ENCODE measurements around the gene CYSTM1. TPM values are rescaled to one million over a fixed set of nuclear protein-coding genes. Genes with fewer than 3 reads are reported as not detected.

Gene CYSTM1
- polyA plus RNA-seq, 1 donor from 2014 or later: 6.6 TPM

- H4K20me1 ChIP-seq (ENCODE audit: insufficient read depth): no peaks in the 10 kb centered on the region
- no peak overlapping the region for H3K9ac ChIP-seq (ENCODE audit: low read length)
- no peaks in the 10 kb centered on the region for H3K36me3 ChIP-seq (ENCODE audit: insufficient read depth, low read length)
- no peaks in the 10 kb centered on the region for H3K27me3 ChIP-seq (ENCODE audit: insufficient read depth, low read depth, low read length)
- H3K27ac ChIP-seq (ENCODE audit: low read length): no peak overlapping the region
- no peak overlapping the region for H3K4me2 ChIP-seq (ENCODE audit: low read length)
- H3K4me3 ChIP-seq (ENCODE audit: low read length): no peak overlapping the region
- TF ChIP-seq CTCF (IDR thresholded peaks at IDR 0.05; ENCODE audit: poor library complexity, severe bottlenecking) (no peak), POLR2AphosphoS5 (IDR thresholded peaks at IDR 0.05) (no peak), EZH2 (IDR thresholded peaks at IDR 0.05; ENCODE audit: borderline replicate concordance, insufficient read depth, low read length, poor library complexity, severe bottlenecking) (no peak), REST (IDR thresholded peaks at IDR 0.05; ENCODE audit: borderline replicate concordance) (no peak), EP300 (conservative IDR thresholded peaks at IDR 0.05; ENCODE audit: poor library complexity, severe bottlenecking) (no peak), SMC3 (conservative IDR thresholded peaks at IDR 0.05; ENCODE audit: poor library complexity) (no peak), RAD21 (conservative IDR thresholded peaks at IDR 0.05) (no peak), TAF1 (IDR thresholded peaks at IDR 0.05; ENCODE audit: low read depth) (no peak), MXI1 (conservative IDR thresholded peaks at IDR 0.05; ENCODE audit: poor library complexity, severe bottlenecking) (no peak)
- no peak overlapping the region for H2AFZ ChIP-seq (ENCODE audit: low read depth, low read length)
- H3K9me2 ChIP-seq (ENCODE audit: insufficient read depth, low read length): no peaks in the 10 kb centered on the region
- no peaks in the 10 kb centered on the region for H3K79me2 ChIP-seq (replicated peaks; ENCODE audit: insufficient read depth, low read length)
- no peaks in the 10 kb centered on the region for H3F3A ChIP-seq (ENCODE audit: insufficient read depth, low read length, poor library complexity, severe bottlenecking)
- no peaks in the 10 kb centered on the region for H3K9me3 ChIP-seq (ENCODE audit: low read length)
These were observed 44.3 kb downstream of the CYSTM1 start for GRCh38 chr5:140219068-140219991.

GRCh38 chr5:140220032-140220697 is 45.2 kb downstream of the CYSTM1 start:
- Histone ChIP-seq H4K20me1 (ENCODE audit: insufficient read depth) (no peaks in the 10 kb centered on the region), H3K36me3 (ENCODE audit: insufficient read depth, low read length) (no peaks in the 10 kb centered on the region), H3K4me2 (ENCODE audit: low read length) (no peak overlapping the region), H3K4me3 (ENCODE audit: low read length) (no peak overlapping the region), H3K9ac (ENCODE audit: low read length) (no peak overlapping the region), H3K9me2 (ENCODE audit: insufficient read depth, low read length) (no peaks in the 10 kb centered on the region), H3K27me3 (ENCODE audit: insufficient read depth, low read depth, low read length) (no peaks in the 10 kb centered on the region), H3K9me3 (ENCODE audit: low read length) (no peaks in the 10 kb centered on the region), H2AFZ (ENCODE audit: low read depth, low read length) (no peak overlapping the region), H3K79me2 (replicated peaks; ENCODE audit: insufficient read depth, low read length) (no peaks in the 10 kb centered on the region), H3F3A (ENCODE audit: insufficient read depth, low read length, poor library complexity, severe bottlenecking) (no peaks in the 10 kb centered on the region), H3K27ac (ENCODE audit: low read length) (no peak overlapping the region)
- no peak for TF ChIP-seq SMC3 (conservative IDR thresholded peaks at IDR 0.05; ENCODE audit: poor library complexity)
- TF ChIP-seq REST (IDR thresholded peaks at IDR 0.05; ENCODE audit: borderline replicate concordance): no peak
- TF ChIP-seq CTCF (IDR thresholded peaks at IDR 0.05; ENCODE audit: poor library complexity, severe bottlenecking): no peak
- no peak for TF ChIP-seq TAF1 (IDR thresholded peaks at IDR 0.05; ENCODE audit: low read depth)
- no peak for TF ChIP-seq RAD21 (conservative IDR thresholded peaks at IDR 0.05)
- no peak for TF ChIP-seq EZH2 (IDR thresholded peaks at IDR 0.05; ENCODE audit: borderline replicate concordance, insufficient read depth, low read length, poor library complexity, severe bottlenecking)
- TF ChIP-seq EP300 (conservative IDR thresholded peaks at IDR 0.05; ENCODE audit: poor library complexity, severe bottlenecking): no peak
- no peak for TF ChIP-seq MXI1 (conservative IDR thresholded peaks at IDR 0.05; ENCODE audit: poor library complexity, severe bottlenecking)
- no peak for TF ChIP-seq POLR2AphosphoS5 (IDR thresholded peaks at IDR 0.05)

Data from neural cell (in vitro differentiated cells).